Nephron (organoid): ENCODE measurements around the gene DNAL1.

Experiments
- H3K27ac Mint-ChIP-seq, 3 experiments: 2 replicates each; pipeline ENCODE4 v1.8.0; 2020; ENCODE audit warnings: mixed read lengths in 3 of 3, mild to moderate bottlenecking in 2 of 3, moderate library complexity in 1 of 3
- H3K27me3 Mint-ChIP-seq: 2 replicates; pipeline ENCODE4 v1.8.0; 2021; ENCODE audit warnings: low read depth, mild to moderate bottlenecking, moderate library complexity, mixed read lengths
- H3K36me3 Mint-ChIP-seq: 2 replicates; pipeline ENCODE4 v1.8.0; 2020; ENCODE audit warnings: low read depth, mixed read lengths
- H3K4me1 Mint-ChIP-seq: 2 replicates; pipeline ENCODE4 v1.8.0; 2020; ENCODE audit warnings: mixed read lengths
- H3K4me3 Mint-ChIP-seq, 3 experiments: 2 replicates each; pipeline ENCODE4 v1.8.0; 2020; ENCODE audit warnings: mild to moderate bottlenecking in 3 of 3, mixed read lengths in 3 of 3, moderate library complexity in 2 of 3
- H3K9me3 Mint-ChIP-seq: 2 replicates; pipeline ENCODE4 v1.8.0; 2020; ENCODE audit warnings: mixed read lengths
- CTCF ChIP-seq, 3 experiments: fragments of 200-600 bp; sonication (generic); IDR thresholded peaks; one replicate each; pipeline ENCODE4 v1.5.0; 2021; ENCODE audit warnings: antibody characterized with exemption in 3 of 3; ENCODE audit not compliant: unreplicated experiment in 3 of 3

The DNAL1 gene

GRCh38 chr14:73719791-73720190 is 75.0 kb downstream of the DNAL1 start:
- peaks cover 60% of the 10 kb centered on the region for H3K4me1 Mint-ChIP-seq

GRCh38 chr14:73720636-73721035 is 75.8 kb downstream of the DNAL1 start:
- Mint-ChIP-seq H3K27me3 (no peaks in the 10 kb centered on the region), H3K4me1 (peaks cover 61% of the 10 kb centered on the region), H3K9me3 (no peaks in the 10 kb centered on the region), H3K27ac (peak overlapping the region in 1 of 3 experiments; percentile 29), H3K36me3 (peaks cover 64% of the 10 kb centered on the region), H3K4me3 (no peak overlapping the region)
- TF ChIP-seq CTCF (IDR thresholded peaks at IDR 0.05; ENCODE audit: unreplicated experiment in 3 of 3), result no peak

More at GRCh38 chr14:73719791-73720190, 75.0 kb downstream of the DNAL1 start:
- Mint-ChIP-seq H3K27ac (peak overlapping the region; percentile 96 to 98 (median 98)), H3K36me3 (peaks cover 60% of the 10 kb centered on the region), H3K4me3 (peak overlapping the region in 2 of 3 experiments; percentile 89), H3K27me3 (no peaks in the 10 kb centered on the region), H3K9me3 (no peaks in the 10 kb centered on the region)
- TF ChIP-seq CTCF (IDR thresholded peaks at IDR 0.05; ENCODE audit: unreplicated experiment in 3 of 3), result no peak

- H3K4me3 Mint-ChIP-seq, result peak overlapping the region in 2 of 3 experiments; percentile 18 to 54
- peaks cover 59% of the 10 kb centered on the region for H3K36me3 Mint-ChIP-seq
- TF ChIP-seq CTCF (IDR thresholded peaks at IDR 0.05; ENCODE audit: unreplicated experiment in 3 of 3), result no peak
- H3K4me1 Mint-ChIP-seq, result peaks cover 61% of the 10 kb centered on the region
- H3K27me3 Mint-ChIP-seq, result no peaks in the 10 kb centered on the region
- peak overlapping the region in 1 of 3 experiments; percentile 29 for H3K27ac Mint-ChIP-seq
- no peaks in the 10 kb centered on the region for H3K9me3 Mint-ChIP-seq
These were observed 76.5 kb downstream of the DNAL1 start for GRCh38 chr14:73721101-73721821.

GRCh38 chr14:73722581-73722980 is 77.8 kb downstream of the DNAL1 start:
- H3K4me1 Mint-ChIP-seq, result peaks cover 56% of the 10 kb centered on the region
- no peak overlapping the region for H3K4me3 Mint-ChIP-seq
- no peak for TF ChIP-seq CTCF (IDR thresholded peaks at IDR 0.05; ENCODE audit: unreplicated experiment in 3 of 3)
- no peak overlapping the region for H3K27ac Mint-ChIP-seq
- H3K9me3 Mint-ChIP-seq, result no peaks in the 10 kb centered on the region
- H3K27me3 Mint-ChIP-seq, result no peaks in the 10 kb centered on the region
- peaks cover 54% of the 10 kb centered on the region for H3K36me3 Mint-ChIP-seq

- TF ChIP-seq CTCF (IDR thresholded peaks at IDR 0.05; ENCODE audit: unreplicated experiment in 3 of 3), result no peak
- Mint-ChIP-seq H3K36me3 (peaks cover 53% of the 10 kb centered on the region), H3K4me3 (no peak overlapping the region), H3K27me3 (no peaks in the 10 kb centered on the region), H3K4me1 (peaks cover 53% of the 10 kb centered on the region), H3K9me3 (no peaks in the 10 kb centered on the region), H3K27ac (peak overlapping the region; percentile 87 to 92 (median 91))
These were observed 78.6 kb downstream of the DNAL1 start for GRCh38 chr14:73723406-73723796.
